GM21528 (cell line): ENCODE results near the gene SLC4A1AP.

ENCODE experiments used
- ATAC-seq: cut with Tn5 transposase; IDR thresholded peaks from one replicate; pipeline ENCODE4 v1.9.1; 2021; ENCODE audit warnings: mild to moderate bottlenecking, moderate library complexity; ENCODE audit not compliant: unreplicated experiment, low FRiP score

Gene SLC4A1AP

GRCh38 chr2:27697660-27698059 is 34.0 kb downstream of the SLC4A1AP start:
- no peak for ATAC-seq

- no peak for ATAC-seq
Measured at GRCh38 chr2:27701676-27702075, 38.0 kb downstream of the SLC4A1AP start.

- ATAC-seq, result no peak
Measured at GRCh38 chr2:27702302-27702701, 38.6 kb downstream of the SLC4A1AP start.

- ATAC-seq, result no peak
Measured at GRCh38 chr2:27703638-27704341, 40.1 kb downstream of the SLC4A1AP start.

- ATAC-seq, result no peak
Measured at GRCh38 chr2:27704342-27704876, 40.7 kb downstream of the SLC4A1AP start.

GRCh38 chr2:27705851-27706622 is 42.3 kb downstream of the SLC4A1AP start:
- no peak for ATAC-seq

- ATAC-seq, result no peak
Measured at GRCh38 chr2:27707462-27708256, 44.0 kb downstream of the SLC4A1AP start.

- ATAC-seq, result no peak
Measured at GRCh38 chr2:27708257-27708654, 44.6 kb downstream of the SLC4A1AP start.

GRCh38 chr2:27708666-27709065 is 45.0 kb downstream of the SLC4A1AP start:
- ATAC-seq, result no peak

GRCh38 chr2:27709326-27709725 is 45.6 kb downstream of the SLC4A1AP start:
- no peak for ATAC-seq

GRCh38 chr2:27709960-27710575 is 46.4 kb downstream of the SLC4A1AP start:
- no peak for ATAC-seq

- no peak for ATAC-seq
Measured at GRCh38 chr2:27710640-27711430, 47.1 kb downstream of the SLC4A1AP start.

GRCh38 chr2:27711804-27712203 is 48.1 kb downstream of the SLC4A1AP start:
- no peak for ATAC-seq

GRCh38 chr2:27712522-27712921 is 48.8 kb downstream of the SLC4A1AP start:
- ATAC-seq, result no peak

- no peak for ATAC-seq
Measured at GRCh38 chr2:27713201-27713600, 49.5 kb downstream of the SLC4A1AP start.

- ATAC-seq, result no peak
Measured at GRCh38 chr2:27714053-27714452, 50.4 kb downstream of the SLC4A1AP start.

GRCh38 chr2:27714851-27715291 is 51.2 kb downstream of the SLC4A1AP start:
- no peak for ATAC-seq

- ATAC-seq, result no peak
Measured at GRCh38 chr2:27715318-27716210, 51.9 kb downstream of the SLC4A1AP start.
